Central memory CD4-positive, alpha-beta T cell (primary cell): ENCODE measurements around the gene PRKAR2B.

Experiments used
- DNase-seq: peaks from one replicate; pipeline ENCODE4 v3.0.0; 2022
- total RNA-seq, 3 experiments: gene quantifications; one replicate each; lab custom pipeline; 2026; lab: John Stamatoyannopoulos, UW

Gene PRKAR2B
- total RNA-seq: 0.49 to 1.4 (median 1.3) reads per million in 3 experiments

GRCh38 chr7:107044347-107045194, at the start of gene PRKAR2B:
Gene PRKAR2B (plus strand): TSS chr7:107044705. CDS start chr7:107044908, 203 bp downstream.
- DNase-seq: peak; percentile 79

GRCh38 chr7:106994833-106995232, 49.7 kb upstream of the PRKAR2B start:
- no peak for DNase-seq

DNA sequence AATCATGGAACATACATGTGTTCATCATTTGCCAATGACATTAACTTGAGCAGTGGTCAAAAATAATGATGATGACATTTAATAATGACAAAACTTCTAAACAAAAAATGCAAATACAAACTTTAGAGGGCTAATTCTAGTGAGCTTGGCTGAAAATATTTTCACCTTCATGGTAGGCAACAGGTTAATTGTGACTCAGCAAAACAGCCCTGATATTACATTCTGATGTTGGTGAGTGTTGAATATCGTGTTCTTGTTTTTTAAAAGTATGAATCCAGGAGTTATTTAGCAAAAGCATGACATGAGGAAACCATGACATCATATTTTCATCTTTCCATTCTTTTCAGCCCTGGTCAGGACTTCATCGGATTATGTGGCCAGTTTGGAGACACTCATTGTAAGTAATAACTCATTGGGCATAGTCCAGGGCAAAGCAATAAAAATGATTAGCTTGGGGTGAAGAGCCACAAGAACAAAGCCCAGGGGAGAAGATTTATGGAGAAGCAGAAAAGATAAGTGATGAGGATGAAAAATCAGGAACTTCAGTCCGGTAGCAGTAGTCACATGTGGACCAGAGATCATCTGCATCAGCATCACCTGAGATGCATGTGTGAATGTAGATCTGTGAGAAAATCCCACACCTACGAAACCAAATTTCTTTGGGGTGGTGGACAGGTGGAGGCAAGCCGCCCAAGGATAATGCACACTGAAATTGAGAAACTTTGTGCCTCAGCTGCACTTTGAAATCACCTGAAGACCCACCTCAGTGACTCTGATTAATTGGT, 46.8 kb upstream of the PRKAR2B start:
- DNase-seq: no peak

- DNase-seq: no peak
Measured at GRCh38 chr7:106999023-106999422, 45.5 kb upstream of the PRKAR2B start.

GRCh38 chr7:107001490-107001889, 43.0 kb upstream of the PRKAR2B start:
- DNase-seq: no peak

DNA sequence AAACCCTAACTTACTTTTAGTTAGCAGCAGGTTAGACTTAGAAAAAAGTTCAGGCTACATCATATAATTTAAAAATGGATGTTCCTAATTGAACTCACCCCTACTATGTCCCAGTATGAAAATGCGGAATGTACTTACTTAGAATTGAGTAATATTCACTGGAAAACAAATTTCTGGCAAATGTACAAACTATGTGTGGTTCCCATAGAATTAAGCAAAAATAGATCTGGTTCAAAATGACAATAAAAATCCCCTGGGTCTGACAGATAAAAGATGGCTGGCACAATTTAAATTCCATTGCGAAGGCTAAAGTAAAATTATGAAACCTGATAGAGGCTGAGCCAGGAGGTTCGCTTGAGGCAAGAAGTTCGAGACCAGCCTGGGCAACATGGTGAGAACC, 42.4 kb upstream of the PRKAR2B start:
- no peak for DNase-seq

DNA sequence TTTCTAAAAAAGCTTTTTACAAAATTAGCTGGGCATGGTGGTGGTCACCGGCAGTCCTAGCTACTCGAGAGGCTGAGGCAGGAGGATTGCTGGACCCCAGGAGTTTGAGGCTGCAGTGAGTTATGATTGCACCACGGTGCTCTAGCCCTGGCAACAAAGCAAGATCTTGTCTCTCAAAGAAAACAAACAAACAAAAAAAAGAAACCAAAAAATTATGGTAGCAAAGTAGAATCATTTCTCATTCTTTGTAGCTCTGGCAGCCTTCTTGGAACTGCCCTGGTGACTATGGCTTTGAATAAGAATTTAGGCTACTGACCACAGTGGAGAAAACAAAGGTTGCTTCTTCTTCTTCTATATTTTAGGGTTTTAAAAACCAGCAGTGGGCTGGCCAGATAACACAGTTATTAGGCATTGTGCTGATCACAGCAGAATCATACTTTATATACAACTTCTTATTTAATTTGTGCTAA, 41.9 kb upstream of the PRKAR2B start:
- no peak for DNase-seq

- no peak for DNase-seq
Measured at GRCh38 chr7:107007007-107007891, 37.3 kb upstream of the PRKAR2B start.

GRCh38 chr7:107007892-107008287, 36.6 kb upstream of the PRKAR2B start:
- DNase-seq: no peak

- DNase-seq: no peak
Measured at GRCh38 chr7:107009846-107010203, 34.7 kb upstream of the PRKAR2B start.

- no peak for DNase-seq
Measured at GRCh38 chr7:107012691-107013090, 31.8 kb upstream of the PRKAR2B start.

- no peak for DNase-seq
Measured at GRCh38 chr7:107014387-107015023, 30.0 kb upstream of the PRKAR2B start.

DNA sequence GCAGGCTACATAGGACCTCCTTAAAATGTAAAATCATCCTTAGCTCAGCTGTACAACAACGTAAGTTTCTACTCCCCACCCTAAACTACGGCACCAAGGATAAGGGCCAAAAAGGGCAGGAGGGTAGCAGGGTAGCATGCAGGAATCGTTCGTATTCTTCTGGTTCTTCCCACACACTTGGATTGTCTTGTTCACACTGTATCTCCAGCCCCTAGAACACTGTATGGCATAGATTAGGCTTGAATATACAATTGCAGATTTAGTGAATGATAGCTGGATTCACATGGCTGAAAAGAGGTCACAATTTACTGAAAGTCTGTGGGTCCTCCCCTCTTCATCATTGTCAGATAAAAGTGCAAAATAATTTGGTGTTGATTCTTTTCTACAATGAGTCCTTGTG, 28.2 kb upstream of the PRKAR2B start:
- no peak for DNase-seq

DNA sequence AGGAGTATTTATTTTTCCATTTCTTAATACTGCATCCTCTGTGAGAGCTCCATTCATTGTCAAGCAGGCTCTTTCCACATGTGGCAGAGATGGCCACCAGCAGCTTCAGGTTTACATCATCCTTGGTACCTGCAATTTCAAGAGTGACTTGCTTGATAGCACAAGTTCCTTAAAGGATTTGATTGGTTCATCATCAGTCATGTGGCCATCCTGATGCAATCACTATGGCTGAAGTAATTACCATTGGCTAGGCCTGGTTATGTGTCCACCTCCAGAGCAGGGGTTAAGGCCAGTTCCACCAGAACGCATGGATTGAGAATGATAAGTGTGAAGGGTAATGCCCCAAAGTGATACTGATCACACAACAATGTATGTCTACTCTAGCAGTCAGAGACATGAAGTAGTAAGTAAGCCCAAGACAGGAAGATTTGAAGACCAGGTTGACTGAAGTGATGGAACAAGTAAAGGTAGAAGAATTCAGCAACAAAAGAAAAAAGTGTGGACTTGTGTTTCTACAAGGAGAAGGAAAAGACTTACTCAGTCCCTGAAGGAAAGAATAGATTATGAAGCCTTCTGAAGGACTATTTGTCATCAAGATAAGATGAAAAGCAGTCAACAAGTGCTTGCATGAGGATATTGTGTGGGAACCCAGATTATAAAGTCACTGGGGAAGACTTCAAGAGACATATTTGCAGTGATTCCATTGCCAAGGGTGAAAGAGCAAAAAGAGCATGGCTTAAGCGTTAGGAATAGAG, 26.4 kb upstream of the PRKAR2B start:
- no peak for DNase-seq

DNA sequence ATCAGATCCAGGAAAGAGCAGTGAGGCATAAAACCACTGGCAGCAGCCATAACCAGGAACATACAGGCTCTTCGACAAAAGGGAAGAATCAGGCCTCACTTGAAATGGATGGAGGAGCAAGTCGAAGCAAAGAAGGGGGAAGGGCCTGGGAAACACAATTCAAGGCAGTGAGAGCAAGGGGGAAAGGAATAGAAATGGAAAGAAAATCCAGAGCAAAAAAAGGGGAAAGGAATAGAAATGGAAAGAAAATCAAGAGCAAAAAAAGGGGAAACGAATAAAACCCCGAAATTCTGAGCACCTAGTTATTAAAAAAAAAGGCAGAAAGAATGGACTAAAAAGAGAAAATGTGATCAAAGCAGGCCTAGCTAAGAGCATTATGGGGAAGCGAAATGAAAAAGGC, 24.1 kb upstream of the PRKAR2B start:
- DNase-seq: no peak

DNA sequence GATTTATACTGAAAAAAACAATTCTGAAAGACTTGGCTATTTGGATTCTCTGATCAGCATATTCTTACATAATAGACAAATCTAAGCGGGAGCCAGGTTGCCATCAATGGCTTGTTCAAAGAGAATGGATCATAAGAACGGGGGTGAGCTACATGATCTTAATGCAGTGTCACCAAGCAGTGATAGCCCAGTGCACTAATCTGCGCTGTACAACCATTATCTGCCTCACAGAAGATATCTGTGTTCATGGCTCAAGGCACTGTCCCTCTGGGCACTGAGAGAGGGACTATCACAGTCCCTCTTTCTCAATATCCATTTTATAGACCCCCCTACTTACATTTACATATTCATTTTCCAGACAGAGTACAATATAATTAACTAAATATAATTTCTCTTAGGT, 22.9 kb upstream of the PRKAR2B start:
- DNase-seq: no peak

- no peak for DNase-seq
Measured at GRCh38 chr7:107023522-107024151, 20.9 kb upstream of the PRKAR2B start.

DNA sequence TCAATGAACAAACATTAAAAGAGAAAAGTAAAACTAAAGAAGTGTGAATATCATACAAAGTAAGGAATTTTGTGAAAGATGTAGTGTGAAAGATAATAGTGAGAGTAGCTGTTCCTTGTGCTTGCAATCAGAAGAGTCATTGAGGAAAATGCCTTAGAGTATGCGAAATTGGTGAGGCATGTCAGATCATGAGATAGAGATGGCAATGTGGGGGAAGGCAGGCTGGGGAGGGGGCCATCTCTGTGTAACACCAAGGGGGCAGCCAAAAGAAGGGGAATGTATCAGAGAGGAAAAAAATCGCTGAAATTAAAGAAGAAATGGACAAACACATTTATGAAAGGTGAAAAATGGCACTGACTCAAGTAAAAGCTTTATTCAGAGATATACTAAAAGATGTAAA, 19.6 kb upstream of the PRKAR2B start:
- no peak for DNase-seq

- no peak for DNase-seq
Measured at GRCh38 chr7:107025449-107026103, 18.9 kb upstream of the PRKAR2B start.

DNA sequence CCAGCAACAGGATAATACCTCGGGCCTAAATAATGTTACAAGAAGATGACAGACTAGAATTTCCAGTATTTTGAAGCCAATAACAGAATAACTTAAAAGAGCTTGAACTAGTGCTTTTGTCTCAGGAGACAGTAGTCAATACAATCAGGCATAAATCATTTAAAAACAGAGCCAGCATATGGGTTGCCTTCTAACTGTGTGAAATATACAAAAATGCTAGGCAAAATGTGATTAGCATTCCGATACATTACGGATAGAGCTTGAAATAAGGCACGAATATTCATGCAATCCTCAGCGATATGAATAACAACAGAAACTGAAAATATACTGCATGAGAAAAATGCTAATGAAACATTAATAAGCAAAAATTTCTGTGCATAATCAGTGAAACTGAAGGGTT, 18.3 kb upstream of the PRKAR2B start:
- DNase-seq: no peak

DNA sequence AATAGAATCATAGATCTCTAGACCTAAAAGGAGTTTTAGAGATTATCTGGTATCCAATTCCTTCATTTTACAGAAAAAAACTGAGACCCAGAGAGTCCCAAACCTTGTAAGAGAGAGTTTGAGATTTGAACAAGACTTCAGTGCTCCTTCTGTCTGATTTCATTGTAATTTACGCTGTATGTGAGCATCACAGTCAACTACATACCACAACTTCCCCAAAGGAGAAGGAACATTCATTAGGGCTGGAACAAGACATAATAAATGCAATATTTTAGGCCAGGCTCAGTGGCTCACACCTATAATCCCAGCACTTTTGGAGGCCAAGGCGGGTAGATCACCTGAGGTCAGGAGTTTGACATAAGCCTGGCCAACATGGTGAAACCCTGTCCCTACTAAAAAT, 17.3 kb upstream of the PRKAR2B start:
- no peak for DNase-seq
